AG09319 (cell line): ENCODE measurements around the gene TLE4.
A peak's percentile ranks its signal among the peaks of the same experiment; 100 is the strongest.

Experiments
- DNase-seq: peaks from one replicate; pipeline ENCODE4 v3.0.0-alpha.2; 2010; ENCODE audit warnings: low read depth; ENCODE audit errors: extremely low read depth
- CTCF ChIP-seq: IDR thresholded peaks from 2 replicates; pipeline ENCODE4 v1.5.1; 2011; ENCODE audit warnings: low read depth, mild to moderate bottlenecking, inconsistent platforms, low read length, moderate library complexity

The TLE4 gene

DNA sequence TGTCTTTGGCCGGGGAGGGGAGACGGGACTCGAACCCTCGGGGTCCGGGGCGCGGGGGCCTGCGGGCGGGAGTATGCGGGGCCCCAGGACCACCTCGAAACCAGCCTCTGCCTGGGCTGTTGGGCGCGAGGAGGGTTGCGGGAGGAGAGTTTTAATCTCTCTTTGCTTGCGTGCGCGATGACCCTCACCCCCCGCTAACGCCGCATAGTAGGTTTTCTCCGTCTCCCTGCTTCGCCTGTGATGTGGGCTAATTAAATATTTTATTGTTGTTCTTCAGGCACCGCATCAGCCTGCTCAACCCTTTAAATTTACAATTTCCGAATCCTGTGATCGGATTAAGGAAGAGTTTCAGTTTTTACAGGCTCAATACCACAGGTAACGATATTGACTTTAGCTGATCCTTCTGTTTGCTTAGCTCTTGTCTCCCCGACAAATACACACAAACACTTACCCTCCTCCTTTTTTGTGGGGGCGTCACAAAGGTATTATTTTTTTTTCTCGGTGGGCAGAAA is 1.7 kb downstream of the TLE4 start:
- no peak for TF ChIP-seq CTCF
- DNase-seq, result no peak

GRCh38 chr9:79574136-79574535 is 2.4 kb downstream of the TLE4 start:
- no peak for TF ChIP-seq CTCF
- DNase-seq, result no peak

DNA sequence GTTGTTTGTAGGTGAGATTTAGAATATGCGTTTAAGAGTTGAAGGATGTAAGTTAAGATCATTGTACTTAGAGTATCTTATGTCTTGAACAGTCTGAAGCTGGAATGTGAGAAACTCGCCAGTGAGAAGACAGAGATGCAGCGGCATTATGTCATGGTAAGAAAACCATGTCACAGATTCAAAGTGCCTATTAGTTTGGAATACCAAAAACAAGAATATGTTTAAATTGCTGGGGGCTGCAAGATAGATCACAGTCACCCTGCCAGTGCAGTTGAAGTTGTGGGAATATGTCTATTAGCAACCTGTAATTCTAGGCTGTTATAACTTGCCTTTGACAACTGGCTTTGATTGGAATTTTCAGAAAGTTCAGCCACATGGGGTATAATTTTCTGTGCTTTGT is 3.0 kb downstream of the TLE4 start:
- no peak for DNase-seq

GRCh38 chr9:79575547-79575946 is 3.8 kb downstream of the TLE4 start:
- no peak for TF ChIP-seq CTCF
- DNase-seq, result no peak

More for the DNA sequence above, 3.0 kb downstream of the TLE4 start:
- no peak for TF ChIP-seq CTCF

GRCh38 chr9:79577969-79578723 is 6.4 kb downstream of the TLE4 start:
- peak; percentile 82 for DNase-seq

DNA sequence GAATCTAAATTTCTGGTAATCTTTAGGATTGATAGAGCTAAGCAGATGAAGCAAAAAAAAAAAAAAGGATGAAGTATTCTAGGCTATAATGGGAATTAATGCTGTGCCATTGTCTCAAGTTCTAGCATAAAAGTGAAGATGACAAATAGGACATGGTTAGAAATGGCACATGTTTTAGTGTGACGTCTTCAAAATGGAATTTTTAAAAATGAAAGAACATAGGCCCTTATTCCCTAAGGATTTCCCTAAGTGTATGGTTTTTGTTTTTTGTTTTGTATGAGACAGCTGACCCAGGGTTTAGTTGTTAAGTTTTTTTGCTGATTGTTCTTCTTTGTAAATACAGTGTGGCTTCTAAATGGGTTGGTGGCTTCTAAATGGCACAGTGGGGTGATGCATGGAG is 7.1 kb downstream of the TLE4 start:
- TF ChIP-seq CTCF, result no peak
- no peak for DNase-seq

More at GRCh38 chr9:79577969-79578723, 6.4 kb downstream of the TLE4 start:
- no peak for TF ChIP-seq CTCF

GRCh38 chr9:79579624-79580023 is 7.9 kb downstream of the TLE4 start:
- TF ChIP-seq CTCF, result no peak
- DNase-seq, result no peak
